Fibroblast of the aortic adventitia (primary cell): Measurements from ENCODE around the gene VWA8. TPM values are rescaled to one million over a fixed set of nuclear protein-coding genes. Genes with fewer than 3 reads are reported as not detected.
"Not testable (repeated sequence)": the region's sequence is repeated elsewhere in the genome, so short reads cannot be mapped to it uniquely, and the experiment has no call there.

Experiments used
- DNase-seq: peaks from one replicate; pipeline ENCODE4 v3.0.0-alpha.2; 2010; ENCODE audit warnings: low read depth
- H3K4me3 ChIP-seq: 2 replicates; pipeline ENCODE4 v1.5.1; 2011; ENCODE audit warnings: low read depth, mild to moderate bottlenecking, control low read depth, low read length, moderate library complexity
- total RNA-seq: library from RNA; depleted of rRNA; stranded (reverse); fragments of >200 nt; gene quantifications from 2 replicates; pipeline ENCODE4 v1.2.3, GENCODE V29; 2012; ENCODE audit warnings: low replicate concordance
- TF ChIP-seq, protein P1 (sequence below): IDR thresholded peaks from 2 replicates; pipeline ENCODE4 v1.5.1; 2011; ENCODE audit warnings: mild to moderate bottlenecking, low read length, control low read depth, inconsistent platforms; ENCODE audit not compliant: insufficient read depth

The VWA8 gene
- total RNA-seq, 1 donor: 27.2 TPM

DNA sequence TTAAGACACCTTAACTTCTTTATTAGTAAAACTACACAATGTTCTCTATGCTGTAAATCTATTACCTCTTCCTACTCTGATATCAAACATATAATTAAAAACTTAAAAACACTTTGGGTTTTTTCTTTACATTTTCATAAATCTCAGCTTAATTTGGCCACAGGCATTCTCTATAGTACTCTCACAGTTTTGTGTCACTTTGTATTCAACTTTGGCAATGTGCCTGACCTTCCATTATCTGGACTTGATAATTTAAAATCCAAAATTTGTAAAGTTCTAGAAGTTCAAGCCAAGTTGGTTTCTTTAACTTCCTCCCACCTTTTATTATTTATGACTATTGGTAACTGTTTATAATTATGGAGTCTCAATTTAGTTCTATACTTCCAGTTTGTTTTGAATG lies 46.4 kb downstream of the VWA8 start:
- H3K4me3 ChIP-seq: no peak overlapping the region
- TF ChIP-seq, protein P1, sequence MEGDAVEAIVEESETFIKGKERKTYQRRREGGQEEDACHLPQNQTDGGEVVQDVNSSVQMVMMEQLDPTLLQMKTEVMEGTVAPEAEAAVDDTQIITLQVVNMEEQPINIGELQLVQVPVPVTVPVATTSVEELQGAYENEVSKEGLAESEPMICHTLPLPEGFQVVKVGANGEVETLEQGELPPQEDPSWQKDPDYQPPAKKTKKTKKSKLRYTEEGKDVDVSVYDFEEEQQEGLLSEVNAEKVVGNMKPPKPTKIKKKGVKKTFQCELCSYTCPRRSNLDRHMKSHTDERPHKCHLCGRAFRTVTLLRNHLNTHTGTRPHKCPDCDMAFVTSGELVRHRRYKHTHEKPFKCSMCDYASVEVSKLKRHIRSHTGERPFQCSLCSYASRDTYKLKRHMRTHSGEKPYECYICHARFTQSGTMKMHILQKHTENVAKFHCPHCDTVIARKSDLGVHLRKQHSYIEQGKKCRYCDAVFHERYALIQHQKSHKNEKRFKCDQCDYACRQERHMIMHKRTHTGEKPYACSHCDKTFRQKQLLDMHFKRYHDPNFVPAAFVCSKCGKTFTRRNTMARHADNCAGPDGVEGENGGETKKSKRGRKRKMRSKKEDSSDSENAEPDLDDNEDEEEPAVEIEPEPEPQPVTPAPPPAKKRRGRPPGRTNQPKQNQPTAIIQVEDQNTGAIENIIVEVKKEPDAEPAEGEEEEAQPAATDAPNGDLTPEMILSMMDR: no peak
- no peak for DNase-seq

DNA sequence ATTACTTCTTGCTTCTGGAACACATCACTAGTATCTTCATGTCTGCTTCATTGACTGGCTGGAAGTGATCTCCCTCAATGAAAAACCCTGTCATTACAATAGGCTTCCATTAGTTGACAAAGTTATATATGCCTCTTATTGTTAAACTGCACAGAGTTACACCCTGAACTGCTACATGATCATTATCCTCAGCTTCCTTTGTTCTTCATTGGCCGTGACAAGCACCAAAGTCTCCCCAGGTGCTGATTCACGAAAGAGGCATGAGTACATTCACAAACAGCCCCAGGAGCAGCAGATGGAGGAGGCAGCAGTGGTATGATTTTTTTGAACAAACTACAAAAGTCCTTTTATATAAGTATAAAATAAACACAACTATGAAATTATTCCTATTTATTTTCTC lies 51.4 kb downstream of the VWA8 start:
- TF ChIP-seq, protein P1: no peak
- H3K4me3 ChIP-seq: no peak overlapping the region

DNA sequence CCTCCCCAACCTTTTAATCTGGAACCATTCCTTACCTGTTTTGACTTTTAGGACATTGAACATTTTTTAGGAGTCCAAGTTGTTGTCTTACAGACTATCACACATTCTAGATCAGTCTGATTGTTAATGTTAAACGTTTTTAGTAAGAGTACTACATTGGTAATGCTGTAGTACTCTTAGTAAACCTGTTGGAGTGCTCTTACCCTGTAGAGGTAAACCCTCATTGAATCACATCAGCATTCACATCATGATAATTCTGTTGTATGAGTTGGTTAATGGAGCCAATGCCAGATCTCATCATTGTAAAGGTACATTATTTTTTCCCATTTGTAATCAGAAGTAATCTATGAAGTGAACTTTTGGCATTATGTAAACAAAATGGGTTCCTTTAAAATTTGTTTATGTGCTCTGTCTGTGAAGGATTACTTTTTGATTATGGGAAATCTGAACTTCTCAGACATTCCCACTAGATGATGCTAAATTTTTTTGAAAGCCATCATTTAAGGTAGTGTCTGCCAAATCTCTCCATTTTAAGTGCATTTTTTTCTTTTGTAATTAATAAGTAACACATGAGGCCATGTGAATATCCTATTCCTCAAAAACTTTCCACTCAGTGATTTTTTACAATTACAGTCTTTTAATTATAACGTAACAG lies 55.2 kb downstream of the VWA8 start:
- peak; percentile 66 for DNase-seq

More for the DNA sequence above, 51.4 kb downstream of the VWA8 start:
- DNase-seq: no peak

DNA sequence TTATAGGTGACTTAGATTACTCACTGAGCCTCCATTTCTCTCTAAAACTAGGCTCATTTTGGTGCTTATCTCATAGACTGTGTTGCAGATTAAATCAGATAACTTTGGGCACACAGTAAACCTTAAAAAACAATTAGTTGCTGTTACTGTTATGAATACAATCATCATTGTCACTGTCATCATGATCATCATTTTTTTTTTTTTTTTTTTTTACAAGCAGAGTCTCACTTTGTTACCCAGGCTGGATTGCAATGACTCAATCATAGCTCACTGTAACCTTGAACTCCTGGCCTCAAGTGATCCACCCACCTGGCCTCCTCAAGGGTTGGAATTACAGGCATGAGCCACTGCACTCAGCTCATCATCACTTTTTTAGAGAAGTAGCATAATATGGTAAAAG lies 60.0 kb downstream of the VWA8 start:
- TF ChIP-seq, protein P1: no peak
- no peak for DNase-seq
- H3K4me3 ChIP-seq: no peak overlapping the region

More for the DNA sequence above, 55.2 kb downstream of the VWA8 start:
- TF ChIP-seq, protein P1: peak; percentile 76
- H3K4me3 ChIP-seq: no peak overlapping the region

DNA sequence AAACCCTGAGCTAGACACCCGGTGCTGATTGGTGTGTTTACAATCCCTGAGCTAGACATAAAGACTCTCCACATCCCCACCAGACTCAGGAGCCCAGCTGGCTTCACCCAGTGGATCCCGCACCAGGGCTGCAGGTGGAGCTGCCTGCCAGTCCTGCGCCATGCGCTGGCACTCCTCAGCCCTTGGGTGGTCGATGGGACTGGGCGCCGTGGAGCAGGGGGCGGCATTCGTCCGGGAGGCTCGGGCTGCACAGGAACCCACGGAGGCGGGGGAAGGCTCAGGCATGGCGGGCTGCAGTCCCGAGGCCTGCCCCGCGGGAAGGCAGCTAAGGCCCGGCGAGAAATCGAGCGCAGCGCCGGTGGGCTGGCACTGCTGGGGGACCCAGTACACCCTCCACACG lies 62.5 kb downstream of the VWA8 start:
- not testable (repeated sequence) for DNase-seq, H3K4me3 ChIP-seq

DNA sequence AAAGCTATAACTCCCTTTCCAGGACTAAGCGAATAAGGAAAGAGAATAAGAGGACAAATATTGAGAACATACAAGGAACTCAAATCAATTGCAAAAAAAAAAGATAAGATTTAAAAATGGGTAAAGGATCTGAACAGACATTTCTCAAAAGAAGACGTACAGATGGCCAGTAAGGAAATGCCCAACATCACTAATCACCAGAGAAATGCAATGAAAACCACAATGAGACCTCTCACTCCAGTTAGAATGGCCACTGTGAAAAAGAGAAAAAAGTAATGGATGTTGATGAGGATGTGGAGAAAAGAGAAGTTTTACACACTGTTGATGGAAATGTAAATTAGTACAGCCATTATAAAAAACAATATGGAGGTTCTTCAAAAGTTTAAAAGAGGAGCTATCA lies 63.8 kb downstream of the VWA8 start:
- TF ChIP-seq, protein P1: no peak
- H3K4me3 ChIP-seq: no peak overlapping the region
- no peak for DNase-seq

DNA sequence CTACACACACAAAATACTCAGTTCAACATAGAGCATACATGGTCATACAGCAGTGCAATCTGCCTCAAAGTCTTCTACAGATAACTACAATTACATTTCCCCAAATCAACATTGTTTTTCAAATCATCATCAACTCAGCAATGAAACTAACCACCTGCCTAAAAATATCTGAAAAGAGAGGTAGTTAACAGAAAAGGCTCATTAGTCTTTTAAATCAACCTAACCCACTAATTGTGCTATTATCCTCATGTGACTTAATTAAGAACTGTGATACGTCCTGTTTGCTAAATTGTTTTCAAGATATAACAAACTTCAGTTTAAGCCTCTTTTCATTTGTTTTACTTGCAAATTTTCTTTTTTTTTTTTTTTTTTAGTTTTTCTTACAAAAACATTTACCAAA lies 65.4 kb downstream of the VWA8 start:
- TF ChIP-seq, protein P1: no peak
- H3K4me3 ChIP-seq: no peak overlapping the region
- DNase-seq: no peak
